GM12892 (cell line): Measurements from ENCODE around the gene SLC9A1.

Experiments
- POLR2A ChIP-seq: IDR thresholded peaks from 2 replicates; pipeline ENCODE4 v1.6.1; 2011; ENCODE audit warnings: low read depth, low read length, control low read depth
- POLR2AphosphoS5 ChIP-seq: IDR thresholded peaks from 2 replicates; pipeline ENCODE4 v1.6.1; 2011; ENCODE audit warnings: low read depth, low read length, control low read depth

DNA sequence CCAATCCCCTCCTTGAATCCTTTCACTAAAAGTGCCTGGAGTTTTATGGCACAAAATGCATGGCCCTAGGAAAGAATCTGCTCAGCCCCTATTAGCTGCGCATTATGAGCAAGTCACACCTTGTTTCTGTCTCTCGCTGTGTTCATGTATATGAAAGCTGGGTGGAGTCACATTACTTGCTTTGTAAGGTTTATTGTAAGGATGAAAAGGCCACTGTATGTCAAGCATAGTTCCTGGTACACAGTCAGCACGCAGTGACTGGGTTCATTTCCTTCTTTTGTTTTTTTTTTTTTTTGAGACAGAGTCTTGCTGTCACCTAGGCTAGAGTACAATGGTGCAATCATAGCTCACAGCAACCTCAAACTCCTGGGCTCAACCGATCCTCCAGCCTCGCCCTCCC is 6.7 kb upstream of the SLC9A1 start:
- TF ChIP-seq POLR2A (no peak), POLR2AphosphoS5 (no peak)
